Stimulated activated CD8-positive, alpha-beta memory T cell treated with anti-CD3 and anti-CD28 coated beads, Interleukin-2, amount 100 ng/mL, for 1 hour (primary cell): ENCODE data around the gene YIPF2.
"Not testable (repeated sequence)": the region's sequence is repeated elsewhere in the genome, so short reads cannot be mapped to it uniquely, and the experiment has no call there.

Experiments used
- DNase-seq, 2 donors: peaks; one replicate each; pipeline ENCODE4 v3.0.0-alpha.2; 2020; ENCODE audit warnings: low read depth in 2 of 2

YIPF2 gene

GRCh38 chr19:10941649-10942048, 13.2 kb upstream of the YIPF2 start:
- DNase-seq = not testable (repeated sequence)

GRCh38 chr19:10936661-10937084, 8.2 kb upstream of the YIPF2 start:
- no peak for DNase-seq

- DNase-seq = no peak
These were observed 7.1 kb upstream of the YIPF2 start for GRCh38 chr19:10935371-10936059.

- no peak for DNase-seq
These were observed 959 bp upstream of the YIPF2 start for GRCh38 chr19:10929402-10929794.

- DNase-seq = no peak
These were observed 493 bp downstream of the YIPF2 start for GRCh38 chr19:10927730-10928562.

- DNase-seq = no peak
These were observed 3.8 kb downstream of the YIPF2 start for GRCh38 chr19:10924597-10924996.

- DNase-seq = no peak
These were observed 5.0 kb downstream of the YIPF2 start for GRCh38 chr19:10923260-10924112.

- no peak for DNase-seq
These were observed 5.8 kb downstream of the YIPF2 start for GRCh38 chr19:10922638-10923014.

GRCh38 chr19:10921910-10922637, 6.4 kb downstream of the YIPF2 start:
- DNase-seq = no peak

- no peak for DNase-seq
These were observed 7.1 kb downstream of the YIPF2 start for GRCh38 chr19:10921199-10921909.

GRCh38 chr19:10920781-10921180, 7.7 kb downstream of the YIPF2 start:
- DNase-seq = no peak

GRCh38 chr19:10920288-10920655, 8.2 kb downstream of the YIPF2 start:
- DNase-seq = no peak

GRCh38 chr19:10919352-10920287, 8.8 kb downstream of the YIPF2 start:
- no peak for DNase-seq

GRCh38 chr19:10918359-10918758, 10.1 kb downstream of the YIPF2 start:
- DNase-seq = no peak

- DNase-seq = no peak
These were observed 11.8 kb downstream of the YIPF2 start for GRCh38 chr19:10916602-10917001.

- no peak for DNase-seq
These were observed 13.0 kb downstream of the YIPF2 start for GRCh38 chr19:10915130-10916091.

GRCh38 chr19:10913716-10914340, 14.6 kb downstream of the YIPF2 start:
- DNase-seq = no peak

GRCh38 chr19:10912619-10913018, 15.8 kb downstream of the YIPF2 start:
- no peak for DNase-seq
